ENCODE data around the gene LRRC8B. TPM values are rescaled to one million over a fixed set of nuclear protein-coding genes. Genes with fewer than 3 reads are reported as not detected.

LRRC8B gene
- total and polyA plus RNA-seq, 2 of the 13 experiments (the other 11 are each of a cell fraction or from before 2014, with no cell fraction given): 4.9 to 7.6 TPM

GRCh38 chr1:89630048-89630447, 105.4 kb downstream of the LRRC8B start (continued):
- TF ChIP-seq, protein P1, sequence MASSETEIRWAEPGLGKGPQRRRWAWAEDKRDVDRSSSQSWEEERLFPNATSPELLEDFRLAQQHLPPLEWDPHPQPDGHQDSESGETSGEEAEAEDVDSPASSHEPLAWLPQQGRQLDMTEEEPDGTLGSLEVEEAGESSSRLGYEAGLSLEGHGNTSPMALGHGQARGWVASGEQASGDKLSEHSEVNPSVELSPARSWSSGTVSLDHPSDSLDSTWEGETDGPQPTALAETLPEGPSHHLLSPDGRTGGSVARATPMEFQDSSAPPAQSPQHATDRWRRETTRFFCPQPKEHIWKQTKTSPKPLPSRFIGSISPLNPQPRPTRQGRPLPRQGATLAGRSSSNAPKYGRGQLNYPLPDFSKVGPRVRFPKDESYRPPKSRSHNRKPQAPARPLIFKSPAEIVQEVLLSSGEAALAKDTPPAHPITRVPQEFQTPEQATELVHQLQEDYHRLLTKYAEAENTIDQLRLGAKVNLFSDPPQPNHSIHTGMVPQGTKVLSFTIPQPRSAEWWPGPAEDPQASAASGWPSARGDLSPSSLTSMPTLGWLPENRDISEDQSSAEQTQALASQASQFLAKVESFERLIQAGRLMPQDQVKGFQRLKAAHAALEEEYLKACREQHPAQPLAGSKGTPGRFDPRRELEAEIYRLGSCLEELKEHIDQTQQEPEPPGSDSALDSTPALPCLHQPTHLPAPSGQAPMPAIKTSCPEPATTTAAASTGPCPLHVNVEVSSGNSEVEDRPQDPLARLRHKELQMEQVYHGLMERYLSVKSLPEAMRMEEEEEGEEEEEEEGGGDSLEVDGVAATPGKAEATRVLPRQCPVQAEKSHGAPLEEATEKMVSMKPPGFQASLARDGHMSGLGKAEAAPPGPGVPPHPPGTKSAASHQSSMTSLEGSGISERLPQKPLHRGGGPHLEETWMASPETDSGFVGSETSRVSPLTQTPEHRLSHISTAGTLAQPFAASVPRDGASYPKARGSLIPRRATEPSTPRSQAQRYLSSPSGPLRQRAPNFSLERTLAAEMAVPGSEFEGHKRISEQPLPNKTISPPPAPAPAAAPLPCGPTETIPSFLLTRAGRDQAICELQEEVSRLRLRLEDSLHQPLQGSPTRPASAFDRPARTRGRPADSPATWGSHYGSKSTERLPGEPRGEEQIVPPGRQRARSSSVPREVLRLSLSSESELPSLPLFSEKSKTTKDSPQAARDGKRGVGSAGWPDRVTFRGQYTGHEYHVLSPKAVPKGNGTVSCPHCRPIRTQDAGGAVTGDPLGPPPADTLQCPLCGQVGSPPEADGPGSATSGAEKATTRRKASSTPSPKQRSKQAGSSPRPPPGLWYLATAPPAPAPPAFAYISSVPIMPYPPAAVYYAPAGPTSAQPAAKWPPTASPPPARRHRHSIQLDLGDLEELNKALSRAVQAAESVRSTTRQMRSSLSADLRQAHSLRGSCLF (CRISPR knock-in tag; IDR thresholded peaks at IDR 0.05; ENCODE audit: borderline replicate concordance): no peak
- no peak for TF ChIP-seq WIZ (CRISPR knock-in tag; IDR thresholded peaks at IDR 0.05)
- no peak for TF ChIP-seq ZNF263 (CRISPR knock-in tag; IDR thresholded peaks at IDR 0.05)
- no peak for TF ChIP-seq RXRB (CRISPR knock-in tag; IDR thresholded peaks at IDR 0.05; ENCODE audit: borderline replicate concordance)
- TF ChIP-seq ZNF234 (CRISPR knock-in tag; conservative IDR thresholded peaks at IDR 0.05): no peak
- no peak for TF ChIP-seq HDAC6 (IDR thresholded peaks at IDR 0.05; ENCODE audit: low read depth, low read length)
- TF ChIP-seq, protein P2, sequence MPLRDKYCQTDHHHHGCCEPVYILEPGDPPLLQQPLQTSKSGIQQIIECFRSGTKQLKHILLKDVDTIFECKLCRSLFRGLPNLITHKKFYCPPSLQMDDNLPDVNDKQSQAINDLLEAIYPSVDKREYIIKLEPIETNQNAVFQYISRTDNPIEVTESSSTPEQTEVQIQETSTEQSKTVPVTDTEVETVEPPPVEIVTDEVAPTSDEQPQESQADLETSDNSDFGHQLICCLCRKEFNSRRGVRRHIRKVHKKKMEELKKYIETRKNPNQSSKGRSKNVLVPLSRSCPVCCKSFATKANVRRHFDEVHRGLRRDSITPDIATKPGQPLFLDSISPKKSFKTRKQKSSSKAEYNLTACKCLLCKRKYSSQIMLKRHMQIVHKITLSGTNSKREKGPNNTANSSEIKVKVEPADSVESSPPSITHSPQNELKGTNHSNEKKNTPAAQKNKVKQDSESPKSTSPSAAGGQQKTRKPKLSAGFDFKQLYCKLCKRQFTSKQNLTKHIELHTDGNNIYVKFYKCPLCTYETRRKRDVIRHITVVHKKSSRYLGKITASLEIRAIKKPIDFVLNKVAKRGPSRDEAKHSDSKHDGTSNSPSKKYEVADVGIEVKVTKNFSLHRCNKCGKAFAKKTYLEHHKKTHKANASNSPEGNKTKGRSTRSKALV (CRISPR knock-in tag; IDR thresholded peaks at IDR 0.05): no peak
- TF ChIP-seq, protein P3, sequence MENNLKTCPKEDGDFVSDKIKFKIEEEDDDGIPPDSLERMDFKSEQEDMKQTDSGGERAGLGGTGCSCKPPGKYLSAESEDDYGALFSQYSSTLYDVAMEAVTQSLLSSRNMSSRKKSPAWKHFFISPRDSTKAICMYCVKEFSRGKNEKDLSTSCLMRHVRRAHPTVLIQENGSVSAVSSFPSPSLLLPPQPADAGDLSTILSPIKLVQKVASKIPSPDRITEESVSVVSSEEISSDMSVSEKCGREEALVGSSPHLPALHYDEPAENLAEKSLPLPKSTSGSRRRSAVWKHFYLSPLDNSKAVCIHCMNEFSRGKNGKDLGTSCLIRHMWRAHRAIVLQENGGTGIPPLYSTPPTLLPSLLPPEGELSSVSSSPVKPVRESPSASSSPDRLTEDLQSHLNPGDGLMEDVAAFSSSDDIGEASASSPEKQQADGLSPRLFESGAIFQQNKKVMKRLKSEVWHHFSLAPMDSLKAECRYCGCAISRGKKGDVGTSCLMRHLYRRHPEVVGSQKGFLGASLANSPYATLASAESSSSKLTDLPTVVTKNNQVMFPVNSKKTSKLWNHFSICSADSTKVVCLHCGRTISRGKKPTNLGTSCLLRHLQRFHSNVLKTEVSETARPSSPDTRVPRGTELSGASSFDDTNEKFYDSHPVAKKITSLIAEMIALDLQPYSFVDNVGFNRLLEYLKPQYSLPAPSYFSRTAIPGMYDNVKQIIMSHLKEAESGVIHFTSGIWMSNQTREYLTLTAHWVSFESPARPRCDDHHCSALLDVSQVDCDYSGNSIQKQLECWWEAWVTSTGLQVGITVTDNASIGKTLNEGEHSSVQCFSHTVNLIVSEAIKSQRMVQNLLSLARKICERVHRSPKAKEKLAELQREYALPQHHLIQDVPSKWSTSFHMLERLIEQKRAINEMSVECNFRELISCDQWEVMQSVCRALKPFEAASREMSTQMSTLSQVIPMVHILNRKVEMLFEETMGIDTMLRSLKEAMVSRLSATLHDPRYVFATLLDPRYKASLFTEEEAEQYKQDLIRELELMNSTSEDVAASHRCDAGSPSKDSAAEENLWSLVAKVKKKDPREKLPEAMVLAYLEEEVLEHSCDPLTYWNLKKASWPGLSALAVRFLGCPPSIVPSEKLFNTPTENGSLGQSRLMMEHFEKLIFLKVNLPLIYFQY (CRISPR knock-in tag; IDR thresholded peaks at IDR 0.05; ENCODE audit: borderline replicate concordance): no peak
- TF ChIP-seq GPBP1L1 (CRISPR knock-in tag; IDR thresholded peaks at IDR 0.05): no peak
